ENCODE results near the gene ZNF629. TPM values are rescaled to one million over a fixed set of nuclear protein-coding genes. Genes with fewer than 3 reads are reported as not detected.

Gene ZNF629
- total RNA-seq, 1 donor from 2014 or later = 4.2 TPM

DNA sequence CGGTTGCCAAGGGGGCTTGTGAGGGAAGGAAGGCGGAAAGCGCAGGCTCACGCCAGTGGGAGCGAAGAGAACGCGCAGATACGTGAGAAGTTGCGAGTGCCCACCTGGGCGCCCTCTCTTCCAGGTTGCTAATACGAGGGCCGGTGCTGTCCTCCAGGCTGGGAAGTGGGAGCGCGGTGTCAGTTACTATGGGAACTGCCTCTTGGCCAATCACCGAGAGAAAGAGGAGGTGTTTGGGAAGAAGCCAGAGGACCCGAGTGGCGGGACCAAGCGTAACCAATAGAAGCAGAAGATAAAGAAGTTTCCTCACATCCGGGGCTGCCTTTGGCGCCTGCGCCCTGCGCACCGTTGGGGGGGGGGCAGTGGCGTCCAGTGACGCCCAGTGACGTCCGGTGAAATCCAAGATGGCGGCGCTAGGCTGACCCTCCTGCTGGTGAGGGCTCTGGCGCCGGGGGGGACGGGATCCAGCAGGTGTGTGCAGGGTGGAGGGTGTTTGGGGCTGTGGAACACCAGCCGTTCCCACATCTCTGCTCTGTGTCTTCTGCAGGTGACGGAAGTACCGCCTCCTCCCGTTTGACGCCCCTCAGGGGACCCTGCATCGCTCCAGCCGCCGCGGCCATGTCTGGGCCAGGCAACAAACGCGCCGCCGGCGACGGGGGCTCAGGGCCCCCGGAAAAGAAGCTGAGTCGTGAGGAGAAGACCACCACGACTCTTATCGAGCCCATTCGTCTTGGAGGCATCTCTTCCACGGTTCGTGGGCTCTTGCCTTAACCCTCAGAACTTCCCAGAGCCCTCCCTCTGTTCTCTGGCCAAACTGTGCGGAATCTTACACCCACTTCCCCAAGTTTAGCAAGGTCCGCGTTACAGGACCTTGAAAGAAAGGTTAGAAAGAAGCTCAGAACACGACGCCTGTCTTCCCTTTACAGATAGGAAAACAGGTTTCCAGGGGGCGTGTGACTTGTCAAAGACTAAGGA lies 24.8 kb downstream of the ZNF629 start, which contains the start of the genes CFAP119 and RNF40:
Gene CFAP119 (minus strand): TSS at position 135 of the 975 bp plus-strand sequence. CDS start 314 bp downstream, outside the sequence.
Gene RNF40 (plus strand): TSS at position 395 of the 975 bp plus-strand sequence. CDS start 224 bp downstream, at position 619.
- FAIRE-seq (no peak), DNase-seq (ENCODE audit: low read depth) (peak; percentile 97)
- H3K36me3 ChIP-seq (ENCODE audit: control insufficient read depth, insufficient read depth, low read length) = peaks cover 30% of the 10 kb centered on the region
- no peaks in the 10 kb centered on the region for H3K27me3 ChIP-seq (ENCODE audit: control insufficient read depth, insufficient read depth, low read length)
- peak within 1 kb of the TSS; percentile 71 for H3K4me3 ChIP-seq (ENCODE audit: low read depth, low read length)
- TF ChIP-seq, protein P1, sequence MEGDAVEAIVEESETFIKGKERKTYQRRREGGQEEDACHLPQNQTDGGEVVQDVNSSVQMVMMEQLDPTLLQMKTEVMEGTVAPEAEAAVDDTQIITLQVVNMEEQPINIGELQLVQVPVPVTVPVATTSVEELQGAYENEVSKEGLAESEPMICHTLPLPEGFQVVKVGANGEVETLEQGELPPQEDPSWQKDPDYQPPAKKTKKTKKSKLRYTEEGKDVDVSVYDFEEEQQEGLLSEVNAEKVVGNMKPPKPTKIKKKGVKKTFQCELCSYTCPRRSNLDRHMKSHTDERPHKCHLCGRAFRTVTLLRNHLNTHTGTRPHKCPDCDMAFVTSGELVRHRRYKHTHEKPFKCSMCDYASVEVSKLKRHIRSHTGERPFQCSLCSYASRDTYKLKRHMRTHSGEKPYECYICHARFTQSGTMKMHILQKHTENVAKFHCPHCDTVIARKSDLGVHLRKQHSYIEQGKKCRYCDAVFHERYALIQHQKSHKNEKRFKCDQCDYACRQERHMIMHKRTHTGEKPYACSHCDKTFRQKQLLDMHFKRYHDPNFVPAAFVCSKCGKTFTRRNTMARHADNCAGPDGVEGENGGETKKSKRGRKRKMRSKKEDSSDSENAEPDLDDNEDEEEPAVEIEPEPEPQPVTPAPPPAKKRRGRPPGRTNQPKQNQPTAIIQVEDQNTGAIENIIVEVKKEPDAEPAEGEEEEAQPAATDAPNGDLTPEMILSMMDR (IDR thresholded peaks at IDR 0.05; ENCODE audit: insufficient read depth, low read length, severe bottlenecking) = no peak

DNA sequence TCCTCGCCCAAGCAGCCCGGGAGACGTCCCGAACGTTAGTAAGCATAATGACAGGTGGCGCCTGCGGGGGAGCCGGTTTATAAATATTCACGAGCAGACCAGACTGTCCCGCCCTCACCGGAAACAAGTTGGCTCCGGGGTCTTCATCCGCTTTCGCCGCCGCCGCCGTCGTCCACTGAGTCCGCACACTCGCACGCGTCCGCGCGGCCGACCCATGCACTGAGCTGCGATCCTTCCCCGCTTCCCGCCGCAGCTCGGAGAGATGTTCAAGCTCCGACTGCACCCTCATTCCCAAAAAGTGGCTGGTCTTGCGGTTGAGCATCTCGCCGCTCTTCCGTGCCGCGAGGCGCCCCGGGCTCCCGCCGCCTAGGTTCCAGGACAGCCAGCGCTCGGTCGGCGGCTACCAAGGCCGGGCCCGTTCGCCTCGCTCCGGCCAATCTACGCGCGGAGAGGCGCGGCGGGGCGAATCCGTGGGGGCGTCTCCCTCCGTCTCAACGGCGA lies 25.5 kb downstream of the ZNF629 start:
- no peaks in the 10 kb centered on the region for H3K27me3 ChIP-seq (ENCODE audit: control insufficient read depth, insufficient read depth, low read length)
- peak overlapping the region; percentile 71 for H3K4me3 ChIP-seq (ENCODE audit: low read depth, low read length)
- peaks cover 26% of the 10 kb centered on the region for H3K36me3 ChIP-seq (ENCODE audit: control insufficient read depth, insufficient read depth, low read length)
- DNase-seq (ENCODE audit: low read depth) (peak; percentile 39), FAIRE-seq (no peak)
- TF ChIP-seq, protein P1 (IDR thresholded peaks at IDR 0.05; ENCODE audit: insufficient read depth, low read length, severe bottlenecking) = no peak

DNA sequence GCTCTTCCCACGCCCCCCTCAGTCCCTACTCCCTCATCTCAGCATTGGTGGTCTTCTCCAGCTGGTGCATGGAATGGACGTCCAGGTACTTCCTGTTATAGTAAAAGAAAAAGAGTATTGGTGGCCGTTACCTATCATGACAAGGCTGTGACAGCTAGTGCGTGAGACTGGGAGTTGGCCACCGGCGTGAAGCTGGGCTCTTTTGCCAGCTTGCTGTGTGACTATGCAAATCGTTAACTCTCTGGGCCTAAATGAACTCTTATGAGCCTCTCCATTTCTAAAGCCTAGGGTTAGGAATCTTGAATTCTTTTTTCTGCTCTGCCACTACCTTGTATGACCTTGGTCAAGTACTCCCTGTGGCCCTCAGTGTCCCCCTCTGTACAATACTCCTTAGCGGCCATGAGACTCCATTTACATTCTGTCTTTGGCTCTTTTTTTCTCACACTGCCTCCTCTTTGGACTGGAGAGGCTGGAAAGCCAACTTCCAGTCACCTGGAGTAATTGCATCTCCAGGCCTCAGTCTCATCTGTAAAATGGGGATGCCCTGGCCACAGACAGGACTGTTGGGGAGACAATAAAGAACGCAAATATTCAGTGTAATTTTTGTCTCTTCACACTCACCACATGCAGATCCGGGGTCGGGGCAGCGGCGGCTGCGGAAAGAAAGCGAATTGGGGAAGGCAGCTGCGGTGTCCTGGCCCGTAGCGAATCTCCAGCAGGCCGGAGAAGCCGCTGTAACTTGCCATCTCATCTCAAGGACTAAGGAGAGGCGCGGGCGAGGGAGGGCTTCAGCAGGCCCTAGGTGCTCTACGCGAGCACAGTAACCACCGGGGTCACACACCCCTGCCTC lies 26.2 kb downstream of the ZNF629 start:
- DNase-seq (ENCODE audit: low read depth) (no peak), FAIRE-seq (no peak)
- TF ChIP-seq, protein P1 (IDR thresholded peaks at IDR 0.05; ENCODE audit: insufficient read depth, low read length, severe bottlenecking) = no peak
- H3K36me3 ChIP-seq (ENCODE audit: control insufficient read depth, insufficient read depth, low read length) = peaks cover 23% of the 10 kb centered on the region
- peak overlapping the region; percentile 71 for H3K4me3 ChIP-seq (ENCODE audit: low read depth, low read length)
- no peaks in the 10 kb centered on the region for H3K27me3 ChIP-seq (ENCODE audit: control insufficient read depth, insufficient read depth, low read length)

DNA sequence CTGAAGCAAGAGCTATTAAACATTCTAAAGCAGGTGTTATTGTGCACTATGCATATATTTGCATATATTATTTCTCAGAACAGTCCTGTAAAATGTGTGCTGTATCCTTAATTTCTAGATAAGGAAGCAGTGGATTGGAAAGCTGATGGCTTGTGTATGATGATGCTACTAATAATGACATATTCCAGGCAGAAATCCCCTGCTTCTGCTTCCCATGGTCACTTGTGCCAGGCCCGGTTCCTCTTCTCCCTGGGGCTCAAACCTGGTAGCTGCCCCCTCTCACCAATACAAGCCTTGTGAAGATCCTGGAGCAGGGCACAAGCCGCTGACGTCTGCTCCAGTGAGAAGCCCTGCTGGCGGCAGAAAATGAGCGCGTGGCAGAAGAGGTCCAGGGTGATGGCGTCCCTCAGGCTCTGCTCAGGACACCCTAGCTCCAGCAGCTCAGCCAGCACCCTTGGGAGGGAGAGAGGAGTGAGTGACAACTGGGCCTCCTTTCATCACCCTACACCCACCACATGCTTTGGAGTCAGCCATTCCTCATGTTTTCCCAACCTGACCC lies 26.9 kb downstream of the ZNF629 start:
- Histone ChIP-seq H3K36me3 (ENCODE audit: control insufficient read depth, insufficient read depth, low read length) (peaks cover 19% of the 10 kb centered on the region), H3K27me3 (ENCODE audit: control insufficient read depth, insufficient read depth, low read length) (no peaks in the 10 kb centered on the region), H3K4me3 (ENCODE audit: low read depth, low read length) (no peak overlapping the region)
- TF ChIP-seq, protein P1 (IDR thresholded peaks at IDR 0.05; ENCODE audit: insufficient read depth, low read length, severe bottlenecking) = no peak
- FAIRE-seq (no peak), DNase-seq (ENCODE audit: low read depth) (no peak)

DNA sequence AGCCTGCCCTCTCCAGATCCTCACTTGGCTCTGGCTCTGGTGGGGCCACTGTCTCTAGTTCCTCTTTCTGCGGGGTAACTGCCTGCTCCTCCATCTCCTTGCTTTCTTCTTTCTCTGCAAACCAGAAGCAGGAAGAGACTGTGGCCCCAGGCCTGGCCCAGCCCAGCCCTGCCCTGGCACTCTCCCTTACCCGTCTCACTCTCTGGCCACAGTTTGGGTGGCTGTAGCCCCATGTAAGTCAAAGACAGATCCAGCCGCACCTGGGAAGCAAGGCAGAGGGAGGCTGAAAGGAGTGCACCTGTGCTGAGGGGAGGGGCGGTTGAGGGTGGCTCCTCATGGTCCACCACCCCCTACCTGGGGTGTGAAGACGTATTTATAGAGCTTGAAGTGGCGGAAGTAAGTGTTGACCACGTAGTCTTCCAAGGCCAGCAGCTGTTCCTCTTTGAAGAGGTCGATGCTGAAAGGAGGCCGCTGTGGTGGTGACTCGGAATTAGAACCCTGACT lies 28.0 kb downstream of the ZNF629 start:
- peaks cover 10% of the 10 kb centered on the region for H3K36me3 ChIP-seq (ENCODE audit: control insufficient read depth, insufficient read depth, low read length)
- no peaks in the 10 kb centered on the region for H3K27me3 ChIP-seq (ENCODE audit: control insufficient read depth, insufficient read depth, low read length)
- FAIRE-seq = no peak
- no peak for DNase-seq (ENCODE audit: low read depth)
- TF ChIP-seq, protein P1 (IDR thresholded peaks at IDR 0.05; ENCODE audit: insufficient read depth, low read length, severe bottlenecking) = no peak
- no peak overlapping the region for H3K4me3 ChIP-seq (ENCODE audit: low read depth, low read length)

All from bronchial epithelial cell (primary cell).